Uterus (tissue), 4 donors: ENCODE measurements around the gene TRAF3IP3. TPM values are rescaled to one million over a fixed set of nuclear protein-coding genes. Genes with fewer than 3 reads are reported as not detected.

Source experiments
- DNase-seq, 2 donors: peaks; one replicate each; pipeline ENCODE4 v3.0.0-alpha.2; 2019 to 2020
- H3K27ac ChIP-seq, 2 donors: fragments of 200-600 bp; sonication (generic); 1 replicate in 1 of 2; 2 replicates in 1 of 2; pipeline ENCODE4 v1.5.1; 2016 to 2018
- H3K27me3 ChIP-seq, 2 donors: fragments of 200-600 bp; sonication (generic); one replicate each; pipeline ENCODE4 v1.5.1; 2018 to 2019; ENCODE audit warnings: control low read depth in 1 of 2
- H3K36me3 ChIP-seq, 2 donors: fragments of 200-600 bp; sonication (generic); one replicate each; pipeline ENCODE4 v1.5.1; 2019; ENCODE audit warnings: control low read depth in 1 of 2
- H3K4me1 ChIP-seq, 2 donors: fragments of 200-600 bp; sonication (generic); one replicate each; pipeline ENCODE4 v1.5.1; 2018 to 2019; ENCODE audit warnings: control low read depth in 1 of 2
- H3K4me3 ChIP-seq, 2 donors: fragments of 200-600 bp; sonication (generic); 1 replicate in 1 of 2; 2 replicates in 1 of 2; pipeline ENCODE4 v1.5.1; 2018 to 2019; ENCODE audit warnings: mild to moderate bottlenecking in 1 of 2
- H3K9me3 ChIP-seq, 2 donors: fragments of 200-600 bp; sonication (generic); one replicate each; pipeline ENCODE4 v1.5.1; 2019; ENCODE audit warnings: control low read depth in 1 of 2
- CTCF ChIP-seq, 4 experiments: fragments of 200-600 bp in 2 of 4; fragments of 450-650 bp in 2 of 4; sonication (generic) in 2 of 4; IDR thresholded peaks; one replicate each; pipeline ENCODE4 v1.5.1; 2016 to 2019; ENCODE audit warnings: antibody characterized with exemption in 4 of 4, mild to moderate bottlenecking in 2 of 4, moderate library complexity in 1 of 4
- POLR2A ChIP-seq, 2 donors: fragments of 450-650 bp; IDR thresholded peaks; one replicate each; pipeline ENCODE4 v1.6.1; 2016; ENCODE audit warnings: antibody characterized with exemption in 2 of 2, mild to moderate bottlenecking in 1 of 2, moderate library complexity in 1 of 2
- intact Hi-C: fragments of 100-400 bp; cut with DNase I; formaldehyde crosslinking; loops from one replicate; pipeline ENCODE4 v1.15.1; 2023; ENCODE audit warnings: low total_unique reads
- total RNA-seq, 4 donors: library from RNA; depleted of rRNA in 3 of 4; stranded (reverse); fragments of >200 nt in 3 of 4; gene quantifications; one replicate each; pipeline versions ENCODE4 v1.1.0 to v1.2.4, GENCODE V29; 2014 to 2023
- donor health status: DM: yes; HTN: yes; CAD: no.

The TRAF3IP3 gene
- 1 to 10 TPM in 3 of 4 donors, not detected in 1; 1.3 to 3.2 (median 1.3) TPM for total RNA-seq

- no peak for DNase-seq
- Histone ChIP-seq H3K27ac (no peak within 1 kb of the TSS), H3K27me3 (no peaks in the 10 kb centered on the region), H3K4me3 (no peak within 1 kb of the TSS), H3K4me1 (no peaks in the 10 kb centered on the region), H3K9me3 (no peaks in the 10 kb centered on the region), H3K36me3 (no peaks in the 10 kb centered on the region)
- no peak for TF ChIP-seq POLR2A (IDR thresholded peaks at IDR 0.05)
- TF ChIP-seq CTCF (IDR thresholded peaks at IDR 0.05): no peak
- intact Hi-C loops: no loop called here
Measured at GRCh38 chr1:209755926-209756614, at the start of gene TRAF3IP3. Gene TRAF3IP3, plus strand, starts transcription at chr1:209756053. Its CDS starts 3,987 bp downstream, at chr1:209760040.

- no peak overlapping the region for H3K4me3 ChIP-seq
- no peaks in the 10 kb centered on the region for H3K9me3 ChIP-seq
- intact Hi-C loops: no loop called here
- H3K4me1 ChIP-seq: no peaks in the 10 kb centered on the region
- TF ChIP-seq CTCF (IDR thresholded peaks at IDR 0.05) (no peak), POLR2A (IDR thresholded peaks at IDR 0.05) (no peak)
- H3K36me3 ChIP-seq: no peaks in the 10 kb centered on the region
- H3K27ac ChIP-seq: no peak overlapping the region
- no peak for DNase-seq
- no peaks in the 10 kb centered on the region for H3K27me3 ChIP-seq
Measured at GRCh38 chr1:209706622-209707021, 49.2 kb upstream of the TRAF3IP3 start.

- no peak overlapping the region for H3K4me3 ChIP-seq
- H3K36me3 ChIP-seq: no peaks in the 10 kb centered on the region
- H3K27ac ChIP-seq: no peak overlapping the region
- DNase-seq: no peak
- TF ChIP-seq POLR2A (IDR thresholded peaks at IDR 0.05): no peak
- TF ChIP-seq CTCF (IDR thresholded peaks at IDR 0.05): no peak
- intact Hi-C loops: no loop called here
- no peaks in the 10 kb centered on the region for H3K27me3 ChIP-seq
- no peaks in the 10 kb centered on the region for H3K4me1 ChIP-seq
- no peaks in the 10 kb centered on the region for H3K9me3 ChIP-seq
Measured at GRCh38 chr1:209707308-209707707, 48.5 kb upstream of the TRAF3IP3 start.

- Histone ChIP-seq H3K9me3 (no peaks in the 10 kb centered on the region), H3K36me3 (no peaks in the 10 kb centered on the region), H3K27me3 (no peaks in the 10 kb centered on the region), H3K4me1 (no peaks in the 10 kb centered on the region), H3K4me3 (no peak overlapping the region), H3K27ac (no peak overlapping the region)
- intact Hi-C loops: no loop called here
- no peak for DNase-seq
- TF ChIP-seq POLR2A (IDR thresholded peaks at IDR 0.05): no peak
Measured at GRCh38 chr1:209708297-209708696, 47.6 kb upstream of the TRAF3IP3 start.

GRCh38 chr1:209710093-209710492 lies 45.8 kb upstream of the TRAF3IP3 start:
- Histone ChIP-seq H3K27ac (no peak overlapping the region), H3K9me3 (no peaks in the 10 kb centered on the region), H3K27me3 (no peaks in the 10 kb centered on the region), H3K36me3 (no peaks in the 10 kb centered on the region), H3K4me1 (no peaks in the 10 kb centered on the region), H3K4me3 (no peak overlapping the region)
- TF ChIP-seq POLR2A (IDR thresholded peaks at IDR 0.05): no peak
- TF ChIP-seq CTCF (IDR thresholded peaks at IDR 0.05): no peak
- DNase-seq: no peak
- intact Hi-C loops: no loop called here
